ENCODE results near the gene DCLK1. TPM values are rescaled to one million over a fixed set of nuclear protein-coding genes. Genes with fewer than 3 reads are reported as not detected.

Gene DCLK1
- total RNA-seq, 1 donor from 2014 or later = not detected

- ChIA-PET CTCF (no interaction called here), POLR2A (no interaction called here)
- no peaks in the 10 kb centered on the region for H3K4me1 Mint-ChIP-seq
- no peak for TF ChIP-seq CTCF (IDR thresholded peaks at IDR 0.05)
- H3K9me3 Mint-ChIP-seq = no peaks in the 10 kb centered on the region
- H3K27ac Mint-ChIP-seq = no peak overlapping the region
- no peak for ATAC-seq (ENCODE audit: low read depth)
- intact Hi-C loops (cut with micrococcal nuclease) = no loop called here
- H3K4me3 Mint-ChIP-seq = no peak overlapping the region
- H3K36me3 Mint-ChIP-seq (ENCODE audit: low read depth) = no peaks in the 10 kb centered on the region
- no peak for DNase-seq
- no peaks in the 10 kb centered on the region for H3K27me3 Mint-ChIP-seq
Measured at GRCh38 chr13:35767256-35767976, 363.8 kb downstream of the DCLK1 start.

GRCh38 chr13:35766663-35767062, 364.5 kb downstream of the DCLK1 start:
- no peak overlapping the region for H3K4me3 Mint-ChIP-seq
- DNase-seq (no peak), ATAC-seq (ENCODE audit: low read depth) (no peak)
- no peaks in the 10 kb centered on the region for H3K27me3 Mint-ChIP-seq
- intact Hi-C loops (cut with micrococcal nuclease) = no loop called here
- H3K9me3 Mint-ChIP-seq = no peaks in the 10 kb centered on the region
- ChIA-PET CTCF (no interaction called here), POLR2A (no interaction called here)
- no peaks in the 10 kb centered on the region for H3K36me3 Mint-ChIP-seq (ENCODE audit: low read depth)
- no peak overlapping the region for H3K27ac Mint-ChIP-seq
- no peaks in the 10 kb centered on the region for H3K4me1 Mint-ChIP-seq
- no peak for TF ChIP-seq CTCF (IDR thresholded peaks at IDR 0.05)

- Mint-ChIP-seq H3K27ac (no peak overlapping the region), H3K4me3 (no peak overlapping the region), H3K36me3 (ENCODE audit: low read depth) (no peaks in the 10 kb centered on the region), H3K27me3 (no peaks in the 10 kb centered on the region), H3K4me1 (no peaks in the 10 kb centered on the region), H3K9me3 (no peaks in the 10 kb centered on the region)
- no peak for TF ChIP-seq CTCF (IDR thresholded peaks at IDR 0.05)
- DNase-seq (no peak), ATAC-seq (ENCODE audit: low read depth) (no peak)
- ChIA-PET POLR2A (no interaction called here), CTCF (no interaction called here)
- intact Hi-C loops (cut with micrococcal nuclease) = no loop called here
Measured at GRCh38 chr13:35765941-35766340, 365.2 kb downstream of the DCLK1 start.

- Mint-ChIP-seq H3K27me3 (no peaks in the 10 kb centered on the region), H3K27ac (no peak overlapping the region), H3K4me1 (no peaks in the 10 kb centered on the region), H3K9me3 (no peaks in the 10 kb centered on the region), H3K36me3 (ENCODE audit: low read depth) (no peaks in the 10 kb centered on the region), H3K4me3 (no peak overlapping the region)
- DNase-seq = no peak
- intact Hi-C loops (cut with micrococcal nuclease) = no loop called here
- ChIA-PET POLR2A (no interaction called here), CTCF (no interaction called here)
- no peak for ATAC-seq (ENCODE audit: low read depth)
- no peak for TF ChIP-seq CTCF (IDR thresholded peaks at IDR 0.05)
Measured at GRCh38 chr13:35765366-35765765, 365.8 kb downstream of the DCLK1 start.

- Mint-ChIP-seq H3K27ac (no peak overlapping the region), H3K4me3 (no peak overlapping the region), H3K9me3 (peaks cover 2% of the 10 kb centered on the region), H3K27me3 (no peaks in the 10 kb centered on the region), H3K4me1 (no peaks in the 10 kb centered on the region), H3K36me3 (ENCODE audit: low read depth) (no peaks in the 10 kb centered on the region)
- DNase-seq (no peak), ATAC-seq (ENCODE audit: low read depth) (no peak)
- intact Hi-C loops (cut with micrococcal nuclease) = no loop called here
- CTCF ChIA-PET = no interaction called here
- TF ChIP-seq CTCF (IDR thresholded peaks at IDR 0.05) = no peak
- POLR2A ChIA-PET = no interaction called here
Measured at GRCh38 chr13:35764326-35765015, 366.7 kb downstream of the DCLK1 start.

All from activated B cell treated with CpG ODN at 0.5 μM for 24 hours (primary cell).